HFFc6 (cell line): ENCODE results near the gene NR6A1. TPM values are rescaled to one million over a fixed set of nuclear protein-coding genes. Genes with fewer than 3 reads are reported as not detected.

Experiments used
- DNase-seq: peaks from one replicate; pipeline ENCODE4 v3.0.0-alpha.2; 2018
- H3K27ac Mint-ChIP-seq: 2 replicates; pipeline ENCODE4 v1.8.0; 2020; ENCODE audit warnings: mild to moderate bottlenecking, mixed read lengths
- H3K27me3 Mint-ChIP-seq: 2 replicates; pipeline ENCODE4 v1.8.0; 2021; ENCODE audit warnings: mild to moderate bottlenecking, moderate library complexity, mixed read lengths; ENCODE audit not compliant: insufficient read depth
- H3K36me3 Mint-ChIP-seq: 2 replicates; pipeline ENCODE4 v1.8.0; 2021; ENCODE audit warnings: low read depth, mixed read lengths
- H3K4me1 Mint-ChIP-seq: 2 replicates; pipeline ENCODE4 v1.8.0; 2020; ENCODE audit warnings: low read depth, mixed read lengths
- H3K4me3 Mint-ChIP-seq: 2 replicates; pipeline ENCODE4 v1.8.0; 2020; ENCODE audit warnings: mild to moderate bottlenecking, moderate library complexity, mixed read lengths
- H3K9me3 Mint-ChIP-seq: 2 replicates; pipeline ENCODE4 v1.8.0; 2020; ENCODE audit warnings: mild to moderate bottlenecking, mixed read lengths
- total RNA-seq, 6 experiments: library from RNA; stranded (reverse); fragmentation: NEBNext Ultra II Directional; extraction: Animal tissue kit (Norgen Biotek cat#: 25700); gene quantifications; 2 replicates in 1 of 6; 3 replicates in 5 of 6; pipeline ENCODE4 v1.2.3, GENCODE V29; 2021
- TF ChIP-seq, protein P1 (sequence below): fragments of 200-600 bp; sonication (generic); IDR thresholded peaks from 2 replicates; pipeline ENCODE4 v1.5.0; 2021; ENCODE audit warnings: antibody characterized with exemption, mild to moderate bottlenecking

The NR6A1 gene
- total RNA-seq, 6 experiments from 2014 or later = 0.05 to 0.26 (median 0.13) TPM

DNA sequence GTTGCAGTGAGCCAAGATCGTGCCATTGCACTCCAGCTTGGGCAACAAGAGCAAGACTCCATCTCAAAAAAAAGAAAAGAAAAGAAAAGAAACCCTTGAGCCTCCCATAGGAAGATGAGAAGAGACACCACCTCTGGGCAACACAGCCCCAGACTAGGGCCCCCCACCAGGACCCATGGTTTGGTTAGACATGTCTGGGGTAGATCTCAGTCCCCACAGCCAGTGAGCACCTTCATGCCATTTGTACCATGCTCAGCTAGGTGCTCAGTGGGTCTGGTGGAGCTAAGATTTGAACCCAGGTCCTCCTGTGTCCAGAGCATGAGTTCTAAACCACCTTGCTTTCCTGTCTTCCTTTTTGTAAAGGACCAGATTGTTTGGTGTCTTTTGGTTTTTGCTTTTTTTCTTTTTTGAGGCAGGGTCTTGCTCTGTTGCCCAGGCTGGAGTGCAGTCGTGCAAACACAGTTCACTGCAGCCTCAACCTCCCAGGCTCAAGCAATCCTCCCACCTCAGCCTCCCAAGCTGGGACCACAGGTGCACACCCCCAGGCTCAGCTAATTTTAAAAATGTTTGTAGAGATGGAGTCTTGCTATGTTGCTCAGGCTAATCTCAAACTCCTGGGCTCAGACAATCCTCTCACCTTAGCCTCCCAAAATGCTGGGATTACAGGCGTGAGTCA is 17.6 kb upstream of the NR6A1 start:
- DNase-seq = no peak
- Mint-ChIP-seq H3K36me3 (no peaks in the 10 kb centered on the region), H3K4me1 (peaks cover 25% of the 10 kb centered on the region), H3K27ac (no peak overlapping the region), H3K27me3 (peaks cover 9% of the 10 kb centered on the region), H3K9me3 (no peaks in the 10 kb centered on the region), H3K4me3 (no peak overlapping the region)
- TF ChIP-seq, protein P1, sequence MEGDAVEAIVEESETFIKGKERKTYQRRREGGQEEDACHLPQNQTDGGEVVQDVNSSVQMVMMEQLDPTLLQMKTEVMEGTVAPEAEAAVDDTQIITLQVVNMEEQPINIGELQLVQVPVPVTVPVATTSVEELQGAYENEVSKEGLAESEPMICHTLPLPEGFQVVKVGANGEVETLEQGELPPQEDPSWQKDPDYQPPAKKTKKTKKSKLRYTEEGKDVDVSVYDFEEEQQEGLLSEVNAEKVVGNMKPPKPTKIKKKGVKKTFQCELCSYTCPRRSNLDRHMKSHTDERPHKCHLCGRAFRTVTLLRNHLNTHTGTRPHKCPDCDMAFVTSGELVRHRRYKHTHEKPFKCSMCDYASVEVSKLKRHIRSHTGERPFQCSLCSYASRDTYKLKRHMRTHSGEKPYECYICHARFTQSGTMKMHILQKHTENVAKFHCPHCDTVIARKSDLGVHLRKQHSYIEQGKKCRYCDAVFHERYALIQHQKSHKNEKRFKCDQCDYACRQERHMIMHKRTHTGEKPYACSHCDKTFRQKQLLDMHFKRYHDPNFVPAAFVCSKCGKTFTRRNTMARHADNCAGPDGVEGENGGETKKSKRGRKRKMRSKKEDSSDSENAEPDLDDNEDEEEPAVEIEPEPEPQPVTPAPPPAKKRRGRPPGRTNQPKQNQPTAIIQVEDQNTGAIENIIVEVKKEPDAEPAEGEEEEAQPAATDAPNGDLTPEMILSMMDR = no peak

DNA sequence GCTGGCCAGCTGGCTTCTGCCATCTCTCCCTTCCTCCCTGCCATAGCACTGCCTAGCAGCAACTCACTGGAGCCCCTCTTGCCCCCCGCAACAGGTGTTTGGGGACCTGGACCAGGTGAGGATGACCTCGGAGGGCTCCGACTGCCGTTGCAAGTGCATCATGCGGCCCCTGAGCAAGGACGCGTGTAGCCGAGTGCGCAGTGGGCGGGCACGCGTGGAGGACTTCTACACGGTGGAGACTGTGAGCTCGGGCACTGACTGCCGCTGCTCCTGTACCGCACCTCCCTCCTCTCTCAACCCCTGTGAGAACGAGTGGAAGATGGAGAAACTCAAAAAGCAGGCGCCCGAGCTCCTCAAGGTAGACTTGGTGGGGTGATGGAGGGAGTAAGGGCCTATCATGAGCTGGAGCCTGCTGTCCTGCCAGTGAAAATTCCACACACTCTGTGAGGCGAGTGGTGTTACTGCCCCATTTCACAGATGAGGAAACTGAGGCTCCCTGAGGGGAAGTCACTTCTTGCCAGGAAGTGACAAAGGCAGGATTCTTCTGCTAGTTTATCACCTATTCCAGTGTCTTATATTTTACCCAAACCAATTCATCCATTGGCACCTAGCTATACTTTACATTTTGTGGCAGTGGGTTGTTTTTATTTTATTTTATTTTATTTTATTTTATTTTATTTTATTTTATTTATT is 15.9 kb upstream of the NR6A1 start:
- Mint-ChIP-seq H3K4me3 (no peak overlapping the region), H3K27ac (no peak overlapping the region), H3K36me3 (no peaks in the 10 kb centered on the region), H3K4me1 (peaks cover 21% of the 10 kb centered on the region), H3K9me3 (no peaks in the 10 kb centered on the region), H3K27me3 (peaks cover 9% of the 10 kb centered on the region)
- DNase-seq = no peak
- TF ChIP-seq, protein P1 = no peak

DNA sequence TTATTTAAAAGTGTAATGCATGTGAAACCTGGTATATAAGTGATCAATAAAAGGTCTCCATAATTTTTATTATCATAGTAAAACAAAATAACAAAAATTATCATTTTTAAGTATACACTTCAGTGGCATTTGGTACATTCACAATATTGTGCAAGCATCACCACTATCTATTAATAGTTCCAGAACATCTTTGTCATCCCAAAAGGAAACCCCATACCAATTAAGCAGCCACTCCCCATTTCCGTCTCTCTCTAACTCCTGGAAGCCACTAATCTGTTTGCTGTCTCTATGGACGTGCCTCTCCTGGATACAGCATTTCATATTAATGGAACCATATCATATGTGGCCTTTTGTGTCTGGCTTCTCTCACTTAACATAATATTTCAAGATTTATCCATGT is 13.4 kb upstream of the NR6A1 start:
- DNase-seq = peak; percentile 74
- Mint-ChIP-seq H3K27me3 (peaks cover 5% of the 10 kb centered on the region), H3K9me3 (no peaks in the 10 kb centered on the region), H3K4me3 (no peak overlapping the region), H3K36me3 (no peaks in the 10 kb centered on the region), H3K4me1 (peaks cover 26% of the 10 kb centered on the region), H3K27ac (no peak overlapping the region; the same call in 1 of the 2 replicates)
- TF ChIP-seq, protein P1 = no peak

DNA sequence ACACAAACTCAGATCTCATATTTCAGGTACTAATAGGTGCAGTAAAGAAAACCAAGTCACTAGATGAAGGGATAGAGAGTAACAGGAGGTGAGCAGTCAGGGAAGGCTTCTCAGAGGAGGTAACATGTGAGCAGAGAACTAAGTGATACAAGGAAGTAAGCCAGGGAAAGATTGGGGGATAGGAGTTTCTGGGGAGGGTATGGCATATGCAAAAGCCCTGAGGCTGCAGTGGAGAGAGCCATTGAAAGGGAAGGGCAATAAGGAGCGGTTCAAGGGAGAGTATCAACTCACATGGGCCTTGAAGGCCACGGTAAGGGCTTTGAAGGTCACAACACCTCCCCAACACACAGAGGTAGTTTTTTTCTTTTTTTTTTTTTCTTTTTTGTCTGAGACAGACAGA is 12.7 kb upstream of the NR6A1 start:
- peaks cover 28% of the 10 kb centered on the region for H3K4me1 Mint-ChIP-seq
- H3K36me3 Mint-ChIP-seq = no peaks in the 10 kb centered on the region
- TF ChIP-seq, protein P1 = no peak
- H3K4me3 Mint-ChIP-seq = no peak overlapping the region
- peaks cover 5% of the 10 kb centered on the region for H3K27me3 Mint-ChIP-seq
- H3K9me3 Mint-ChIP-seq = no peaks in the 10 kb centered on the region
- DNase-seq = no peak
- no peak overlapping the region for H3K27ac Mint-ChIP-seq

DNA sequence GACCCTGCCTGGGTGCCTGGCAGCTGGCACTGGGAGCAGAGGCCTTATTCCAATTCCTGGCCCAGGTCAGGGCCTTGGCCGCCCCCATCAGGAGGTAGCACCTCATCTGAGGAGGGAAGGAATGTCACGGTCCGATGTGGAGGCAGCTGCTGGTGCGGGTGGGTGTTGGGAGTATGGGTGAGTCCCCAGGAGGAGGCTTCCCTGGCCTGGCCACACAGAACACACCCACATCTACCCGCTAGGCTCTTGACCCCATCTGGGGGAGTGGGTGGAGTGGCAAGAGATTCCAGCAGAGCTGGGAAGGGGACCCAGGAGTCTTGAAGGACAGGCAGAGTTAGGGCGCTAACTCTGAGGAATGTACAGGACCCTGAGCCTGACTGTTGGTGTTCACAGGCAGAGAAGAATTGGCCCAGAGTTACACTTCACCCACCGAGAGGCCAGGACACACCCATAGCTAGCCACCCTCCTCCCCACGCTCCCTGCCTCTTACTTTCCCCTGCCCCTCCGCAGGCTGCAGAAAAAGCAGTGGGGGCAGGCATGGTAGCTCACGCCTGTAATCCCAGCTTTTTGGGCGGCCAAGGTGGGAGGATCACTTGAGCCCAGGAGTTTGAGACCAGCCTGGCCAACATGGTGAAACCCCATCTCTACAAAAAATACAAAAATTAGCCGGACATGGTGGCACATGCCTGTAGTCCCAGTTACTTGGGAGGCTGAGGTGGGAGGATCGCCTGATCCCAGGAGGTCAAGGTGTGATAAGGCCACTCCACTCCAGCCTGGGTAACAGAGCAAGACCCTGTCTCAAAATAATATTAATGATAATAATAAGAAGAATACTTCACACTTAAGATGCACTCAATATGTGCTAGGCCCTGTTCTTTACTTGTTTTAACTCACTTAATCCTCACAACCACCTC is 11.8 kb upstream of the NR6A1 start:
- H3K9me3 Mint-ChIP-seq = no peaks in the 10 kb centered on the region
- H3K27ac Mint-ChIP-seq = no peak overlapping the region

More for the DNA sequence above, 11.8 kb upstream of the NR6A1 start:
- peaks cover 32% of the 10 kb centered on the region for H3K4me1 Mint-ChIP-seq
- no peak overlapping the region for H3K4me3 Mint-ChIP-seq
- no peaks in the 10 kb centered on the region for H3K36me3 Mint-ChIP-seq
- DNase-seq = no peak
- TF ChIP-seq, protein P1 = no peak
- H3K27me3 Mint-ChIP-seq = peaks cover 5% of the 10 kb centered on the region
